ENCODE results near the gene INAFM2. TPM values are rescaled to one million over a fixed set of nuclear protein-coding genes. Genes with fewer than 3 reads are reported as not detected.

Gene INAFM2
- total and polyA plus RNA-seq, 9 of the 15 experiments (the other 6 are each of a cell fraction or from before 2014, with no cell fraction given) = 11.8 to 43.1 (median 27.2) TPM

- TF ChIP-seq ZNF609 (CRISPR knock-in tag; IDR thresholded peaks at IDR 0.05; ENCODE audit: borderline replicate concordance) (no peak), CREB3 (tag; conservative IDR thresholded peaks at IDR 0.05; ENCODE audit: low read depth) (no peak), POLR2A (conservative IDR thresholded peaks at IDR 0.05) (no peak), MTA3 (IDR thresholded peaks at IDR 0.05; ENCODE audit: borderline replicate concordance) (no peak), PHF21A (IDR thresholded peaks at IDR 0.05; ENCODE audit: borderline replicate concordance, low read depth) (no peak), ZNF75A (CRISPR knock-in tag; IDR thresholded peaks at IDR 0.05) (no peak), PML (IDR thresholded peaks at IDR 0.05; ENCODE audit: low read length) (no peak), CTCF (IDR thresholded peaks at IDR 0.05 in 2 of 3, conservative IDR thresholded peaks at IDR 0.05 in 1 of 3; ENCODE audit: insufficient read depth in 2 of 3, low read depth in 1 of 3, low read length in 3 of 3) (peak; percentile 56 to 66 (median 59)), ZNF175 (CRISPR knock-in tag; IDR thresholded peaks at IDR 0.05; ENCODE audit: low read depth) (no peak), NBN (IDR thresholded peaks at IDR 0.05; ENCODE audit: low read depth) (no peak), SMARCC2 (IDR thresholded peaks at IDR 0.05; ENCODE audit: low read depth) (no peak), ZNF740 (CRISPR knock-in tag; IDR thresholded peaks at IDR 0.05) (peak; percentile 75), ZNF740 (tag; IDR thresholded peaks at IDR 0.05) (no peak), FUS (optimal IDR thresholded peaks at IDR 0.05; ENCODE audit: low read depth, low read length) (no peak), ZBTB2 (IDR thresholded peaks at IDR 0.05) (no peak)
Observed at GRCh38 chr15:40354408-40355171, 31.1 kb downstream of the INAFM2 start (continued).

All from K562 (cell line).